ENCODE data around the gene ZBTB46. TPM values are rescaled to one million over a fixed set of nuclear protein-coding genes. Genes with fewer than 3 reads are reported as not detected.
A peak's percentile ranks its signal among the peaks of the same experiment; 100 is the strongest.

Gene ZBTB46
- total RNA-seq, 1 experiment from 2014 or later = 3.6 TPM

- Histone ChIP-seq H3K27ac (no peak overlapping the region), H3K79me2 (ENCODE audit: low read depth) (no peaks in the 10 kb centered on the region), H3K4me2 (peak overlapping the region; percentile 77), H3F3A (ENCODE audit: insufficient read depth, low read depth) (peaks cover 21% of the 10 kb centered on the region; the same call in 1 of the 2 replicates), H2AFZ (no peak overlapping the region), H3K27me3 (ENCODE audit: insufficient read depth, low read depth) (peaks cover 5% of the 10 kb centered on the region; the same call in 1 of the 2 replicates), H3K9me2 (ENCODE audit: insufficient read depth) (no peaks in the 10 kb centered on the region), H4K20me1 (ENCODE audit: insufficient read depth) (0 out of 2 replicates have a peak, but pooled peaks cover 3% of the 10 kb centered on the region), H3K9me3 (ENCODE audit: insufficient read depth, low read depth) (no peaks in the 10 kb centered on the region), H3K36me3 (ENCODE audit: low read depth) (no peaks in the 10 kb centered on the region), H3K4me1 (replicated peaks; ENCODE audit: insufficient read depth) (peaks cover 31% of the 10 kb centered on the region), H3K4me3 (no peak overlapping the region)
- TF ChIP-seq CTCF (conservative IDR thresholded peaks at IDR 0.05) (no peak), EZH2 (IDR thresholded peaks at IDR 0.05; ENCODE audit: low read depth) (no peak)
- intact Hi-C loops (cut with micrococcal nuclease; ENCODE audit: unreplicated experiment) = no loop called here
- ChIA-PET POLR2A (ENCODE audit: unreplicated experiment) (interaction anchor here (0.5 to 0.7 kb wide), 2 partner anchors 9 to 12 kb away, joined by 3 read pairs; no protein-coding TSS in a partner anchor), CTCF (interaction anchor here (0.5 kb wide), 1 partner anchor 40 kb away, joined by 7 read pairs; no protein-coding TSS in a partner anchor)
- no TSS peak for BruUV-seq (replicated peaks)
- peak in 1 of 2 experiments; percentile 74 for DNase-seq
These were observed 15.2 kb upstream of the ZBTB46 start for GRCh38 chr20:63846128-63846771.

- peak in 1 of 2 experiments; percentile 26 for DNase-seq
- Histone ChIP-seq H3K4me1 (replicated peaks; ENCODE audit: insufficient read depth) (peaks cover 31% of the 10 kb centered on the region), H2AFZ (no peak overlapping the region), H3K9me2 (ENCODE audit: insufficient read depth) (no peaks in the 10 kb centered on the region), H3K4me2 (no peak overlapping the region), H3F3A (ENCODE audit: insufficient read depth, low read depth) (peaks cover 16% of the 10 kb centered on the region; the same call in 1 of the 2 replicates), H3K36me3 (ENCODE audit: low read depth) (no peaks in the 10 kb centered on the region), H4K20me1 (ENCODE audit: insufficient read depth) (0 out of 2 replicates have a peak, but pooled peaks cover 3% of the 10 kb centered on the region), H3K27ac (no peak overlapping the region), H3K9me3 (ENCODE audit: insufficient read depth, low read depth) (no peaks in the 10 kb centered on the region), H3K27me3 (ENCODE audit: insufficient read depth, low read depth) (peaks cover 5% of the 10 kb centered on the region; the same call in 1 of the 2 replicates), H3K79me2 (ENCODE audit: low read depth) (no peaks in the 10 kb centered on the region), H3K4me3 (no peak overlapping the region)
- TF ChIP-seq EZH2 (IDR thresholded peaks at IDR 0.05; ENCODE audit: low read depth) (no peak), CTCF (conservative IDR thresholded peaks at IDR 0.05) (no peak)
- no TSS peak for BruUV-seq (replicated peaks)
- intact Hi-C loops (cut with micrococcal nuclease; ENCODE audit: unreplicated experiment) = no loop called here
- ChIA-PET CTCF (no interaction called here), POLR2A (ENCODE audit: unreplicated experiment) (no interaction called here)
These were observed 13.5 kb upstream of the ZBTB46 start for GRCh38 chr20:63844511-63844991.

- Histone ChIP-seq H4K20me1 (ENCODE audit: insufficient read depth) (0 out of 2 replicates have a peak, but pooled peaks cover 3% of the 10 kb centered on the region), H3K27ac (no peak overlapping the region), H2AFZ (no peak overlapping the region), H3K9me2 (ENCODE audit: insufficient read depth) (no peaks in the 10 kb centered on the region), H3K9me3 (ENCODE audit: insufficient read depth, low read depth) (no peaks in the 10 kb centered on the region), H3K4me3 (no peak overlapping the region), H3K27me3 (ENCODE audit: insufficient read depth, low read depth) (peaks cover 5% of the 10 kb centered on the region; the same call in 1 of the 2 replicates), H3K4me1 (replicated peaks; ENCODE audit: insufficient read depth) (peaks cover 28% of the 10 kb centered on the region), H3K36me3 (ENCODE audit: low read depth) (no peaks in the 10 kb centered on the region), H3K4me2 (no peak overlapping the region), H3K79me2 (ENCODE audit: low read depth) (no peaks in the 10 kb centered on the region), H3F3A (ENCODE audit: insufficient read depth, low read depth) (peaks cover 16% of the 10 kb centered on the region; the same call in 1 of the 2 replicates)
- intact Hi-C loops (cut with micrococcal nuclease; ENCODE audit: unreplicated experiment) = no loop called here
- no TSS peak for BruUV-seq (replicated peaks)
- TF ChIP-seq EZH2 (IDR thresholded peaks at IDR 0.05; ENCODE audit: low read depth) (no peak), CTCF (conservative IDR thresholded peaks at IDR 0.05) (no peak)
- DNase-seq = peak in 1 of 2 experiments; percentile 17
- POLR2A ChIA-PET (ENCODE audit: unreplicated experiment) = no interaction called here
- CTCF ChIA-PET = no interaction called here
These were observed 12.7 kb upstream of the ZBTB46 start for GRCh38 chr20:63843778-63844177.
